H1 (cell line): ENCODE measurements around the gene MSI2. TPM values are rescaled to one million over a fixed set of nuclear protein-coding genes. Genes with fewer than 3 reads are reported as not detected.

Source experiments
- GTF2F1 ChIP-seq: IDR thresholded peaks from 2 replicates; pipeline ENCODE4 v1.6.1; 2012; ENCODE audit warnings: low read depth, low read length, improper control_type of control experiment, borderline replicate concordance
- MAFK ChIP-seq: IDR thresholded peaks from 2 replicates; pipeline ENCODE4 v1.6.1; 2012; ENCODE audit warnings: low read depth, mild to moderate bottlenecking, improper control_type of control experiment, low read length
- RXRA ChIP-seq: IDR thresholded peaks from 2 replicates; pipeline ENCODE4 v1.6.1; 2011; ENCODE audit warnings: low read depth, mild to moderate bottlenecking, low read length, moderate library complexity; ENCODE audit not compliant: insufficient read depth
- SRF ChIP-seq: IDR thresholded peaks from 2 replicates; pipeline ENCODE4 v1.6.1; 2011; ENCODE audit warnings: mild to moderate bottlenecking, low read depth, low read length, moderate library complexity
- polyA plus RNA-seq, 7 experiments: library from polyadenylated mRNA; depleted of rRNA in 3 of 7; stranded (reverse) in 5 of 7; unstranded in 2 of 7; fragments of >200 nt in 5 of 7; fragments of 200-250 nt in 2 of 7; gene quantifications; 1 replicate in 5 of 7; 2 replicates in 1 of 7; 4 replicates in 1 of 7; pipeline versions ENCODE4 v1.2.1 to v1.2.3, GENCODE V29; 2011 to 2013; ENCODE audit warnings: missing spikeins in 2 of 7, mixed read lengths in 2 of 7
- total RNA-seq: library from RNA; stranded (reverse); fragmentation: NEBNext Ultra II Directional; extraction: Animal tissue kit (Norgen Biotek cat#: 25700); gene quantifications from 2 replicates; pipeline ENCODE4 v1.2.1, GENCODE V29; 2021

The MSI2 gene
- total and polyA plus RNA-seq, 2 of the 8 experiments (the other 6 are each of a cell fraction or from before 2014, with no cell fraction given): 36.7 to 80.6 TPM

DNA sequence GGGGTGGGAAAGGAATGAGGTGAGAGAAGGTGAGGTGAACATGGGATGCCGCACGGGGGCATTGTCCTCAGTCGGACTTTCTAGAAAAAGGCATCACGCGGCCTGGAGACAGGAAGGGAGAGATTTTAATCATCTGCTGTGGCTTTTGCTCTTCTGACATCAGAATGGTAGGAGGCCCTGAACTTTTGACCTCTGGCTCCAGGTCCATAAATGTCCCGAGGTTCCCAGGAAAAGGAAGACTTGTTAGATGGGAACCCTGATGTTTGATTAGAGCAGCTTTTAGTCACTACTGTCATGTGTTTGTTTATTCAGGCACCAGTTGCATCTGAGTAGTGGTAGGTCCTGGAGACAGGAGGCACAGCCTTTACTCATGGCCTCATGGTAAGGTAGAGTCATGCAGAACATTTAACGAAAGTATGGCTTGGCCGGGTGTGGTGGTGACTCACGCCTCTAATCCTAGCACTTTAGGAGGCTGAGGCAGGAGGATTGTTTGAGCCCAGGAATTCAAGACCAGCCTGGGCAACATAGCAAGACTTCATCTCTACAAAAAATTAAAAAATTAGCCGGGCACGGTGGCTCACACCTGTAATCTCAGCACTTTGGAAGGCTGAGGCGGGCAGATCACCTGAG lies 203.1 kb downstream of the MSI2 start (continued):
- no peak for TF ChIP-seq SRF
- no peak for TF ChIP-seq RXRA
- no peak for TF ChIP-seq MAFK
- no peak for TF ChIP-seq GTF2F1
